MM.1S (cell line): Measurements from ENCODE around the gene TRAT1.

Experiments
- DNase-seq: peaks from one replicate; pipeline ENCODE4 v3.0.0-alpha.2; 2015
- H2AFZ ChIP-seq: fragments of 300-600 bp; sonication (generic); 2 replicates; pipeline ENCODE4 v1.6.0; 2016; ENCODE audit warnings: antibody characterized with exemption, low read length
- H3F3A ChIP-seq: fragments of 300-600 bp; sonication (generic); 2 replicates; pipeline ENCODE4 v1.6.1; 2016; ENCODE audit warnings: mild to moderate bottlenecking, antibody characterized with exemption, low read length, moderate library complexity, mixed read lengths; ENCODE audit not compliant: insufficient read depth
- H3K27ac ChIP-seq: fragments of 300-600 bp; sonication (generic); 2 replicates; pipeline ENCODE4 v1.5.1; 2016; ENCODE audit warnings: mild to moderate bottlenecking, low read length
- H3K27me3 ChIP-seq: fragments of 300-600 bp; sonication (generic); replicated peaks from 2 replicates; pipeline ENCODE4 v1.6.0; 2016; ENCODE audit warnings: low read length; ENCODE audit not compliant: insufficient read depth
- H3K36me3 ChIP-seq: fragments of 300-600 bp; sonication (generic); replicated peaks from 2 replicates; pipeline ENCODE4 v1.6.1; 2016; ENCODE audit warnings: mild to moderate bottlenecking, low read length, mixed read lengths; ENCODE audit not compliant: insufficient read depth
- H3K4me1 ChIP-seq: fragments of 300-600 bp; sonication (generic); 2 replicates; pipeline ENCODE4 v1.6.1; 2016; ENCODE audit warnings: low read length, mixed read lengths
- H3K4me2 ChIP-seq: fragments of 300-600 bp; sonication (generic); 2 replicates; pipeline ENCODE4 v1.6.0; 2016; ENCODE audit warnings: low read depth, low read length
- H3K4me3 ChIP-seq: fragments of 300-600 bp; sonication (generic); 2 replicates; pipeline ENCODE4 v1.5.1; 2016; ENCODE audit warnings: low read length, mixed read lengths
- H3K79me2 ChIP-seq: fragments of 300-600 bp; sonication (generic); 2 replicates; pipeline ENCODE4 v1.6.1; 2016; ENCODE audit warnings: mixed run types, low read length, mixed read lengths
- H3K9ac ChIP-seq: fragments of 300-600 bp; sonication (generic); 2 replicates; pipeline ENCODE4 v1.6.1; 2016; ENCODE audit warnings: low read length, mixed read lengths
- H3K9me2 ChIP-seq: fragments of 300-600 bp; sonication (generic); replicated peaks from 2 replicates; pipeline ENCODE4 v1.6.1; 2016; ENCODE audit warnings: mild to moderate bottlenecking, low read length, mixed read lengths; ENCODE audit not compliant: insufficient read depth
- H3K9me3 ChIP-seq: fragments of 300-600 bp; sonication (generic); replicated peaks from 2 replicates; pipeline ENCODE4 v1.6.1; 2016; ENCODE audit warnings: mild to moderate bottlenecking, low read length, mixed read lengths; ENCODE audit not compliant: insufficient read depth
- H4K20me1 ChIP-seq: fragments of 300-600 bp; sonication (generic); 2 replicates; pipeline ENCODE4 v1.6.1; 2016; ENCODE audit warnings: mild to moderate bottlenecking, low read length, moderate library complexity, mixed read lengths; ENCODE audit not compliant: insufficient read depth
- CTCF ChIP-seq: fragments of 300-600 bp; sonication (generic); IDR thresholded peaks from 2 replicates; pipeline ENCODE4 v1.5.1; 2016; ENCODE audit warnings: antibody characterized with exemption, low read length, mixed read lengths
- EZH2 ChIP-seq: fragments of 300-600 bp; sonication (generic); optimal IDR thresholded peaks from 2 replicates; pipeline ENCODE3; 2017; ENCODE audit warnings: low read depth, mild to moderate bottlenecking, antibody characterized with exemption, low read length, mixed read lengths
- EZH2phosphoT487 ChIP-seq: fragments of 300-600 bp; sonication (generic); IDR thresholded peaks from 2 replicates; pipeline ENCODE4 v1.6.1; 2018; ENCODE audit warnings: antibody characterized with exemption, low read length

TRAT1 gene

GRCh38 chr3:108883373-108883772 is 60.8 kb downstream of the TRAT1 start:
- no peaks in the 10 kb centered on the region for H3K79me2 ChIP-seq
- no peaks in the 10 kb centered on the region for H4K20me1 ChIP-seq
- no peak overlapping the region for H3K4me3 ChIP-seq
- no peaks in the 10 kb centered on the region for H3F3A ChIP-seq
- H3K4me1 ChIP-seq = no peaks in the 10 kb centered on the region
- no peak overlapping the region for H3K9ac ChIP-seq
- DNase-seq = no peak
- H3K9me2 ChIP-seq = no peaks in the 10 kb centered on the region
- no peak overlapping the region for H2AFZ ChIP-seq
- no peaks in the 10 kb centered on the region for H3K27me3 ChIP-seq
- H3K4me2 ChIP-seq = no peak overlapping the region
- no peaks in the 10 kb centered on the region for H3K36me3 ChIP-seq
- H3K9me3 ChIP-seq = no peaks in the 10 kb centered on the region
- no peak for TF ChIP-seq EZH2
- no peak for TF ChIP-seq CTCF
- no peak for TF ChIP-seq EZH2phosphoT487
- no peak overlapping the region for H3K27ac ChIP-seq

- Histone ChIP-seq H4K20me1 (no peaks in the 10 kb centered on the region), H3K4me2 (no peak overlapping the region), H3K79me2 (no peaks in the 10 kb centered on the region), H3K4me1 (no peaks in the 10 kb centered on the region), H2AFZ (no peak overlapping the region), H3K4me3 (no peak overlapping the region), H3K9me2 (no peaks in the 10 kb centered on the region), H3K9ac (no peak overlapping the region), H3K9me3 (no peaks in the 10 kb centered on the region), H3K27ac (no peak overlapping the region), H3F3A (no peaks in the 10 kb centered on the region), H3K27me3 (no peaks in the 10 kb centered on the region), H3K36me3 (no peaks in the 10 kb centered on the region)
- no peak for TF ChIP-seq EZH2
- no peak for TF ChIP-seq EZH2phosphoT487
- DNase-seq = no peak
Measured at GRCh38 chr3:108887121-108887520, 64.5 kb downstream of the TRAT1 start.

- Histone ChIP-seq H3F3A (no peaks in the 10 kb centered on the region), H3K4me2 (no peak overlapping the region), H3K9me3 (no peaks in the 10 kb centered on the region), H3K4me1 (no peaks in the 10 kb centered on the region), H3K4me3 (no peak overlapping the region), H4K20me1 (no peaks in the 10 kb centered on the region), H2AFZ (no peak overlapping the region), H3K9me2 (no peaks in the 10 kb centered on the region), H3K27ac (no peak overlapping the region), H3K27me3 (no peaks in the 10 kb centered on the region), H3K79me2 (no peaks in the 10 kb centered on the region), H3K36me3 (no peaks in the 10 kb centered on the region), H3K9ac (no peak overlapping the region)
- no peak for DNase-seq
- no peak for TF ChIP-seq EZH2
- TF ChIP-seq CTCF = no peak
- TF ChIP-seq EZH2phosphoT487 = no peak
Measured at GRCh38 chr3:108887777-108888176, 65.2 kb downstream of the TRAT1 start.

GRCh38 chr3:108891833-108892232 is 69.2 kb downstream of the TRAT1 start:
- Histone ChIP-seq H3K4me2 (no peak overlapping the region), H3F3A (no peaks in the 10 kb centered on the region), H3K4me1 (no peaks in the 10 kb centered on the region), H2AFZ (no peak overlapping the region), H3K27ac (no peak overlapping the region), H3K27me3 (no peaks in the 10 kb centered on the region), H3K36me3 (no peaks in the 10 kb centered on the region), H3K79me2 (no peaks in the 10 kb centered on the region), H3K9ac (no peak overlapping the region), H3K4me3 (no peak overlapping the region), H4K20me1 (no peaks in the 10 kb centered on the region), H3K9me3 (no peaks in the 10 kb centered on the region), H3K9me2 (no peaks in the 10 kb centered on the region)
- no peak for DNase-seq
- TF ChIP-seq EZH2phosphoT487 (no peak), EZH2 (no peak), CTCF (no peak)
